Hepatocyte (in vitro differentiated cells): ENCODE data around the gene IQCH.

Experiments
- EZH2 ChIP-seq: fragments of 200-600 bp; sonication (generic); IDR thresholded peaks from 2 replicates; pipeline ENCODE4 v1.6.1; 2016; ENCODE audit warnings: antibody characterized with exemption, mild to moderate bottlenecking, borderline replicate concordance
- TF ChIP-seq, protein P1 (sequence below): fragments of 200-600 bp; sonication (generic); IDR thresholded peaks from 2 replicates; pipeline ENCODE4 v1.5.1; 2016; ENCODE audit warnings: antibody characterized with exemption, mild to moderate bottlenecking; ENCODE audit not compliant: poor library complexity

DNA sequence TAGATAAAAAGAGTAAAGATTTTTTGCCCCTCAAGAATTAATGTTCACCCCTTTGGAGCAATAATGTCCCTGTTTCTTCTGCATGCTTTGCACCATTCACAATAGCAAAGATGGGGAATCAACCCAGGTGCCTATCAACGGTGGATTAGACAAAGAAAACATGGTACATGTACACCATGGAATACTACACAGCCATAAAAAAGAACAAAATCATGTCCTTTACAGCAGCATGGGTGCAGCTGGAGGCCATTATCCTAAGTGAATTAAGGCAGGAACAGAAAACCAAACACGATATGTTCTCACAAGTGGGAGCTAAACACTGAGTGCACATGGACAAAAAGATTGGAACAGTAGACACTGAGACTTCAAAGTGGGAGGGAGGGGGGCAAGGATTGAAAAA is 35.3 kb upstream of the IQCH start:
- TF ChIP-seq, protein P1, sequence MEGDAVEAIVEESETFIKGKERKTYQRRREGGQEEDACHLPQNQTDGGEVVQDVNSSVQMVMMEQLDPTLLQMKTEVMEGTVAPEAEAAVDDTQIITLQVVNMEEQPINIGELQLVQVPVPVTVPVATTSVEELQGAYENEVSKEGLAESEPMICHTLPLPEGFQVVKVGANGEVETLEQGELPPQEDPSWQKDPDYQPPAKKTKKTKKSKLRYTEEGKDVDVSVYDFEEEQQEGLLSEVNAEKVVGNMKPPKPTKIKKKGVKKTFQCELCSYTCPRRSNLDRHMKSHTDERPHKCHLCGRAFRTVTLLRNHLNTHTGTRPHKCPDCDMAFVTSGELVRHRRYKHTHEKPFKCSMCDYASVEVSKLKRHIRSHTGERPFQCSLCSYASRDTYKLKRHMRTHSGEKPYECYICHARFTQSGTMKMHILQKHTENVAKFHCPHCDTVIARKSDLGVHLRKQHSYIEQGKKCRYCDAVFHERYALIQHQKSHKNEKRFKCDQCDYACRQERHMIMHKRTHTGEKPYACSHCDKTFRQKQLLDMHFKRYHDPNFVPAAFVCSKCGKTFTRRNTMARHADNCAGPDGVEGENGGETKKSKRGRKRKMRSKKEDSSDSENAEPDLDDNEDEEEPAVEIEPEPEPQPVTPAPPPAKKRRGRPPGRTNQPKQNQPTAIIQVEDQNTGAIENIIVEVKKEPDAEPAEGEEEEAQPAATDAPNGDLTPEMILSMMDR: no peak
- no peak for TF ChIP-seq EZH2
